Neuronal stem cell (in vitro differentiated cells): Measurements from ENCODE around the gene TNFRSF13B.

ENCODE experiments used
- DNase-seq: peaks from one replicate; pipeline ENCODE4 v3.0.0-alpha.2; 2013; ENCODE audit warnings: low spot score
- H2AFZ ChIP-seq: one replicate; pipeline ENCODE4 v1.6.1; 2013; ENCODE audit warnings: mild to moderate bottlenecking, low read length, inconsistent platforms
- H2AK5ac ChIP-seq: 2 replicates; pipeline ENCODE4 v1.6.1; 2013; ENCODE audit warnings: low read depth, mild to moderate bottlenecking, inconsistent platforms, low read length, moderate library complexity, mixed read lengths
- H2BK120ac ChIP-seq: 2 replicates; pipeline ENCODE4 v1.6.1; 2013; ENCODE audit warnings: low read depth, mild to moderate bottlenecking, inconsistent platforms, low read length, moderate library complexity, mixed read lengths
- H2BK12ac ChIP-seq: one replicate; pipeline ENCODE4 v1.6.1; 2013; ENCODE audit warnings: low read length, inconsistent platforms
- H2BK15ac ChIP-seq: 2 replicates; pipeline ENCODE4 v1.6.1; 2013; ENCODE audit warnings: mild to moderate bottlenecking, low read length, inconsistent platforms, mixed read lengths
- H2BK5ac ChIP-seq: one replicate; pipeline ENCODE4 v1.6.1; 2013; ENCODE audit warnings: inconsistent platforms, mild to moderate bottlenecking, low read length, moderate library complexity
- H3K14ac ChIP-seq: one replicate; pipeline ENCODE4 v1.6.1; 2013; ENCODE audit warnings: low read length, inconsistent platforms
- H3K18ac ChIP-seq: 2 replicates; pipeline ENCODE4 v1.6.1; 2013; ENCODE audit warnings: low read length, inconsistent platforms
- H3K23ac ChIP-seq: 2 replicates; pipeline ENCODE4 v1.6.1; 2013; ENCODE audit warnings: low read depth, mild to moderate bottlenecking, mixed read lengths, low read length, inconsistent platforms; ENCODE audit not compliant: poor library complexity
- H3K27ac ChIP-seq: replicated peaks from 3 replicates; pipeline ENCODE4 v1.5.1; 2013; ENCODE audit warnings: low read length, inconsistent platforms
- H3K27me3 ChIP-seq, 3 experiments: 2 replicates each; pipeline ENCODE4 v1.6.1; 2013; ENCODE audit warnings: low read length in 3 of 3, mild to moderate bottlenecking in 2 of 3, inconsistent platforms in 1 of 3, low read depth in 1 of 3, mixed read lengths in 1 of 3, moderate library complexity in 1 of 3; ENCODE audit not compliant: control insufficient read depth in 3 of 3, insufficient read depth in 3 of 3
- H3K36me3 ChIP-seq, 2 donors: replicated peaks in 1 of 2; 2 replicates each; pipeline ENCODE4 v1.6.1; 2013; ENCODE audit warnings: low read length in 2 of 2; ENCODE audit not compliant: control insufficient read depth in 2 of 2, insufficient read depth in 2 of 2
- H3K4ac ChIP-seq: 2 replicates; pipeline ENCODE4 v1.6.1; 2013; ENCODE audit warnings: inconsistent platforms, mild to moderate bottlenecking, low read length, moderate library complexity
- H3K4me1 ChIP-seq, 2 donors: 1 replicate in 1 of 2; 2 replicates in 1 of 2; pipeline ENCODE4 v1.6.1; 2013; ENCODE audit warnings: low read length in 2 of 2, low read depth in 1 of 2; ENCODE audit not compliant: control insufficient read depth in 2 of 2, insufficient read depth in 1 of 2
- H3K4me2 ChIP-seq: one replicate; pipeline ENCODE4 v1.6.1; 2013; ENCODE audit warnings: mild to moderate bottlenecking, low read length, inconsistent platforms; ENCODE audit not compliant: insufficient read depth, poor library complexity, severe bottlenecking
- H3K4me3 ChIP-seq, 2 donors: 2 replicates each; pipeline ENCODE4 v1.5.1; 2013; ENCODE audit warnings: low read length in 2 of 2, mild to moderate bottlenecking in 2 of 2, inconsistent platforms in 1 of 2, moderate library complexity in 1 of 2
- H3K79me1 ChIP-seq: one replicate; pipeline ENCODE4 v1.6.1; 2013; ENCODE audit warnings: low read depth, mild to moderate bottlenecking, inconsistent platforms, low read length, moderate library complexity
- H3K9ac ChIP-seq: one replicate; pipeline ENCODE4 v1.6.1; 2013; ENCODE audit warnings: mild to moderate bottlenecking, low read depth, low read length, inconsistent platforms; ENCODE audit not compliant: poor library complexity
- H3K9me3 ChIP-seq, 2 donors: replicated peaks in 1 of 2; 2 replicates each; pipeline versions ENCODE3 to v1.6.1; 2013; ENCODE audit warnings: low read length in 2 of 2, mild to moderate bottlenecking in 2 of 2, inconsistent platforms in 1 of 2, low read depth in 1 of 2, mixed read lengths in 1 of 2, moderate library complexity in 1 of 2; ENCODE audit not compliant: control insufficient read depth in 2 of 2, insufficient read depth in 1 of 2
- H4K8ac ChIP-seq: one replicate; pipeline ENCODE4 v1.6.1; 2013; ENCODE audit warnings: low read depth, mild to moderate bottlenecking, inconsistent platforms, low read length, moderate library complexity
- H4K91ac ChIP-seq: one replicate; pipeline ENCODE4 v1.6.1; 2013; ENCODE audit warnings: low read length, low read depth, mild to moderate bottlenecking, inconsistent platforms; ENCODE audit not compliant: poor library complexity
- WGBS, 2 donors: extraction: QIAGEN DNeasy Blood & Tissue Kit; methylation state at CpG; one replicate each; pipeline ENCODE4 v1.1.7; 2013; ENCODE audit warnings: missing lambda C conversion rate in 2 of 2, mixed read lengths in 1 of 2; ENCODE audit not compliant: insufficient read length in 2 of 2, insufficient replicate concordance in 1 of 2; ENCODE audit errors: extremely low coverage in 2 of 2; 5-methylcytosine and 5-hydroxymethylcytosine counted together

TNFRSF13B gene

DNA sequence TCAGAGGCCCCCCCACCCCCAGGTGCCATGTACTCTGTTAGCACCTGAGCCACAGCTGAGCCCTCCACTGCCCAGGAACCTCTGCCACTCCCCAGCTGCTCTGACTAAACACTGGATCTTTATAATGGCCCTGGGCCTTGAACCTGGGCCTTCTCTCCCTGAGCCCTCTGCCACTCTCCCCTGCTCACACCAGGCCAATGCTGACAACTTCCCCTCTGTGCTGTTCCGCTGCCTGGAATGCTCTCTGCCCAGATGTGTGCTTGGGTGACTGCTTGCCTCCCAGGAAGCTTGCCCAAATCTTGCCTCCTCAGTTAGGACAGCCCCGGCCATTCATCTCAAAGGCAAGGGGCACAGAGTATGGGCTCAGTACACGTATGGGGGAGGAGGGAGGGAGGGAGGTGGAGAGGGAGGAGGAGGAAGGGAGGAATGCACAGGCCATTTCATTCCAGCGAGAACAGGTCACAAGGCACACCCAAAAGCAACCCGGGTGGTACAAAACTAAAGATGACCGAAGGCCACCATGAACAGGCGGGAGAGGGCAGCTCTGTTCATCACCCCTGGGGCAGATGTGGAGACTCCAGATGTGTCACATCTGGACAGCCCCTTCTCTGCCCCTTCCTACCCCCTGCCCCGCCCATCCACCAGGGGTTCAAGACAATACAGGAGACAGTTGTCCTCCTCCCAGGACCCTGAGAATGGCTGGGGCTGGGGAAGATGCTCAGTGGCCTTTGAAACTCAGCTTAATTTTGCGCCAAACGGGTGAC, 15.3 kb upstream of the TNFRSF13B start:
- Histone ChIP-seq H4K8ac (no peak overlapping the region), H2BK15ac (no peak overlapping the region), H2AFZ (no peak overlapping the region), H3K4me3 (no peak overlapping the region), H2BK5ac (no peak overlapping the region), H3K14ac (no peak overlapping the region), H3K9me3 (no peaks in the 10 kb centered on the region), H3K18ac (peak overlapping the region; percentile 44), H4K91ac (no peak overlapping the region), H3K9ac (no peak overlapping the region), H2BK12ac (no peak overlapping the region), H3K4me2 (no peak overlapping the region), H3K4ac (no peak overlapping the region), H3K36me3 (no peaks in the 10 kb centered on the region), H3K27ac (no peak overlapping the region), H3K4me1 (peaks cover 0 to 2% of the 10 kb centered on the region in 2 donors), H2BK120ac (peak overlapping the region; percentile 13), H3K79me1 (peaks cover 2% of the 10 kb centered on the region), H2AK5ac (no peak overlapping the region), H3K23ac (no peak overlapping the region), H3K27me3 (peaks cover 0 to 15% (median 0%) of the 10 kb centered on the region in 3 experiments)
- WGBS, 2 donors, result no CpG with 5 or more reads among the region's 10 CpGs
- no peak for DNase-seq

GRCh38 chr17:16986391-16986790, 14.5 kb upstream of the TNFRSF13B start:
- Histone ChIP-seq H2AFZ (no peak overlapping the region), H2BK120ac (no peak overlapping the region), H3K4me1 (peaks cover 0 to 2% of the 10 kb centered on the region in 2 donors), H3K14ac (no peak overlapping the region), H3K36me3 (no peaks in the 10 kb centered on the region), H4K91ac (no peak overlapping the region), H4K8ac (no peak overlapping the region), H2BK15ac (no peak overlapping the region), H2BK12ac (no peak overlapping the region), H3K9ac (no peak overlapping the region), H2BK5ac (no peak overlapping the region), H3K4me3 (no peak overlapping the region), H3K4ac (no peak overlapping the region), H3K9me3 (no peaks in the 10 kb centered on the region), H3K27ac (no peak overlapping the region), H2AK5ac (no peak overlapping the region), H3K23ac (no peak overlapping the region), H3K27me3 (peaks cover 0 to 21% (median 0%) of the 10 kb centered on the region in 3 experiments), H3K4me2 (no peak overlapping the region), H3K79me1 (peaks cover 2% of the 10 kb centered on the region), H3K18ac (peak overlapping the region; percentile 49)
- no CpG with 5 or more reads among the region's 1 CpG for WGBS, 2 donors
- DNase-seq, result no peak

GRCh38 chr17:16981928-16982327, 10.0 kb upstream of the TNFRSF13B start:
- Histone ChIP-seq H2BK120ac (no peak overlapping the region), H3K4me2 (no peak overlapping the region), H3K36me3 (no peaks in the 10 kb centered on the region), H3K27ac (no peak overlapping the region), H3K79me1 (no peaks in the 10 kb centered on the region), H3K18ac (no peak overlapping the region), H2BK15ac (no peak overlapping the region), H2BK12ac (no peak overlapping the region), H2AK5ac (no peak overlapping the region), H4K91ac (no peak overlapping the region), H3K14ac (no peak overlapping the region), H3K9ac (no peak overlapping the region), H3K4me1 (peaks cover 0 to 3% of the 10 kb centered on the region in 2 donors), H3K27me3 (peaks cover 0 to 20% (median 0%) of the 10 kb centered on the region in 3 experiments), H2AFZ (no peak overlapping the region), H4K8ac (no peak overlapping the region), H3K23ac (no peak overlapping the region), H3K9me3 (no peaks in the 10 kb centered on the region), H3K4ac (no peak overlapping the region), H3K4me3 (no peak overlapping the region), H2BK5ac (no peak overlapping the region)
- DNase-seq, result no peak
- WGBS, 2 donors, result no CpG with 5 or more reads among the region's 5 CpGs

GRCh38 chr17:16980813-16981731, 9.2 kb upstream of the TNFRSF13B start:
- H3K27ac ChIP-seq, result no peak overlapping the region

More at GRCh38 chr17:16980813-16981731, 9.2 kb upstream of the TNFRSF13B start:
- H3K4me3 ChIP-seq, result no peak overlapping the region
- no peak for DNase-seq
- H3K23ac ChIP-seq, result no peak overlapping the region
- no peak overlapping the region for H3K14ac ChIP-seq
- no peak overlapping the region for H4K91ac ChIP-seq
- H3K9ac ChIP-seq, result no peak overlapping the region
- peaks cover 0 to 18% (median 0%) of the 10 kb centered on the region in 3 experiments for H3K27me3 ChIP-seq
- peak overlapping the region; percentile 30 for H2BK15ac ChIP-seq
- no CpG with 5 or more reads among the region's 26 CpGs for whole genome bisulfite sequencing, 2 donors
- H3K79me1 ChIP-seq, result no peaks in the 10 kb centered on the region
- no peak overlapping the region for H2BK5ac ChIP-seq
- H2AK5ac ChIP-seq, result peak overlapping the region; percentile 39
- H2BK120ac ChIP-seq, result no peak overlapping the region
- H3K4me1 ChIP-seq, result peaks cover 0 to 3% of the 10 kb centered on the region in 2 donors
- H3K4ac ChIP-seq, result no peak overlapping the region
- no peaks in the 10 kb centered on the region for H3K9me3 ChIP-seq
- no peaks in the 10 kb centered on the region for H3K36me3 ChIP-seq
- H4K8ac ChIP-seq, result no peak overlapping the region
- H3K4me2 ChIP-seq, result no peak overlapping the region
- no peak overlapping the region for H2BK12ac ChIP-seq
- peak overlapping the region; percentile 72 for H3K18ac ChIP-seq
- H2AFZ ChIP-seq, result no peak overlapping the region
